ENCODE data around the gene SLN. TPM values are rescaled to one million over a fixed set of nuclear protein-coding genes. Genes with fewer than 3 reads are reported as not detected.

Gene SLN
- total and polyA plus RNA-seq, 9 of the 15 experiments (the other 6 are each of a cell fraction or from before 2014, with no cell fraction given): not detected

GRCh38 chr11:107741044-107741823 is 29.4 kb upstream of the SLN start:
- DNase-seq (ENCODE audit: extremely low read depth in 1 of 4, low spot score in 3 of 4): peak; percentile 19 to 68 (median 35)
- no peak overlapping the region for H3K27ac ChIP-seq (ENCODE audit: extremely low read depth, low read depth, low read length)
- ChIA-PET CTCF (ENCODE audit: low intra/inter-chr PET ratio) (interaction anchor here (1.0 to 2.1 kb wide), 3 partner anchors 58 to 192 kb away, joined by 3 to 11 read pairs (median 3); no protein-coding TSS in a partner anchor), POLR2A (no interaction called here)
- H3K9me3 ChIP-seq (replicated peaks; ENCODE audit: control insufficient read depth, insufficient read depth, low read depth, low read length): no peaks in the 10 kb centered on the region
- peak overlapping the region; percentile 74 for H2AFZ ChIP-seq (ENCODE audit: low read depth, low read length)
- H3K4me3 ChIP-seq: no peak overlapping the region
- 1% methylated on average over 7 of the region's 7 CpGs for WGBS (ENCODE audit: insufficient coverage, low coverage, missing lambda C conversion rate)
- in situ Hi-C loops (cut with MboI) (no loop called here), intact Hi-C loops (cut with micrococcal nuclease) (loop anchor here (1.0 to 2.0 kb wide), 3 partner anchors 30 to 158 kb away; no protein-coding TSS in a partner anchor)
- no peaks in the 10 kb centered on the region for H3K79me2 ChIP-seq (ENCODE audit: control insufficient read depth, insufficient read depth, low read length)
- peak; percentile 77 for FAIRE-seq
- no peaks in the 10 kb centered on the region for H3K9me1 ChIP-seq (ENCODE audit: control insufficient read depth, insufficient read depth, low read length)
- no TSS peak for BruUV-seq (replicated peaks)
- no peaks in the 10 kb centered on the region for H3K4me1 ChIP-seq (replicated peaks in 1 of 2; ENCODE audit: control insufficient read depth in 2 of 2, insufficient read depth in 2 of 2, low read length in 2 of 2)
- no peaks in the 10 kb centered on the region for H3K36me3 ChIP-seq (ENCODE audit: control insufficient read depth, insufficient read depth, low read length)
- H3K27me3 ChIP-seq (ENCODE audit: control insufficient read depth in 2 of 2, insufficient read depth in 2 of 2, low read length in 2 of 2): no peaks in the 10 kb centered on the region; a peak in 1 of 5 replicates
- ATAC-seq: peak; percentile 96
- H3K4me2 ChIP-seq (ENCODE audit: insufficient read depth, low read length): no peak overlapping the region
- H4K20me1 ChIP-seq (replicated peaks; ENCODE audit: control insufficient read depth, insufficient read depth, low read length): no peaks in the 10 kb centered on the region
- H3K9ac ChIP-seq (ENCODE audit: insufficient read depth in 1 of 2, low read depth in 2 of 2, low read length in 2 of 2): 0 out of 4 replicates have a peak overlapping the region, but pooled peaks of 1 of the 2 experiments have one; percentile 32
- no peak for TF ChIP-seq POLR2B (IDR thresholded peaks at IDR 0.05; ENCODE audit: low read depth, partially characterized antibody)
- TF ChIP-seq, protein P1, sequence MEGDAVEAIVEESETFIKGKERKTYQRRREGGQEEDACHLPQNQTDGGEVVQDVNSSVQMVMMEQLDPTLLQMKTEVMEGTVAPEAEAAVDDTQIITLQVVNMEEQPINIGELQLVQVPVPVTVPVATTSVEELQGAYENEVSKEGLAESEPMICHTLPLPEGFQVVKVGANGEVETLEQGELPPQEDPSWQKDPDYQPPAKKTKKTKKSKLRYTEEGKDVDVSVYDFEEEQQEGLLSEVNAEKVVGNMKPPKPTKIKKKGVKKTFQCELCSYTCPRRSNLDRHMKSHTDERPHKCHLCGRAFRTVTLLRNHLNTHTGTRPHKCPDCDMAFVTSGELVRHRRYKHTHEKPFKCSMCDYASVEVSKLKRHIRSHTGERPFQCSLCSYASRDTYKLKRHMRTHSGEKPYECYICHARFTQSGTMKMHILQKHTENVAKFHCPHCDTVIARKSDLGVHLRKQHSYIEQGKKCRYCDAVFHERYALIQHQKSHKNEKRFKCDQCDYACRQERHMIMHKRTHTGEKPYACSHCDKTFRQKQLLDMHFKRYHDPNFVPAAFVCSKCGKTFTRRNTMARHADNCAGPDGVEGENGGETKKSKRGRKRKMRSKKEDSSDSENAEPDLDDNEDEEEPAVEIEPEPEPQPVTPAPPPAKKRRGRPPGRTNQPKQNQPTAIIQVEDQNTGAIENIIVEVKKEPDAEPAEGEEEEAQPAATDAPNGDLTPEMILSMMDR (IDR thresholded peaks at IDR 0.05 in 2 of 3, conservative IDR thresholded peaks at IDR 0.05 in 1 of 3; ENCODE audit: insufficient read depth in 2 of 3, low read depth in 1 of 3, low read length in 3 of 3): peak; percentile 79 to 87 (median 85)
- TF ChIP-seq, protein P2, sequence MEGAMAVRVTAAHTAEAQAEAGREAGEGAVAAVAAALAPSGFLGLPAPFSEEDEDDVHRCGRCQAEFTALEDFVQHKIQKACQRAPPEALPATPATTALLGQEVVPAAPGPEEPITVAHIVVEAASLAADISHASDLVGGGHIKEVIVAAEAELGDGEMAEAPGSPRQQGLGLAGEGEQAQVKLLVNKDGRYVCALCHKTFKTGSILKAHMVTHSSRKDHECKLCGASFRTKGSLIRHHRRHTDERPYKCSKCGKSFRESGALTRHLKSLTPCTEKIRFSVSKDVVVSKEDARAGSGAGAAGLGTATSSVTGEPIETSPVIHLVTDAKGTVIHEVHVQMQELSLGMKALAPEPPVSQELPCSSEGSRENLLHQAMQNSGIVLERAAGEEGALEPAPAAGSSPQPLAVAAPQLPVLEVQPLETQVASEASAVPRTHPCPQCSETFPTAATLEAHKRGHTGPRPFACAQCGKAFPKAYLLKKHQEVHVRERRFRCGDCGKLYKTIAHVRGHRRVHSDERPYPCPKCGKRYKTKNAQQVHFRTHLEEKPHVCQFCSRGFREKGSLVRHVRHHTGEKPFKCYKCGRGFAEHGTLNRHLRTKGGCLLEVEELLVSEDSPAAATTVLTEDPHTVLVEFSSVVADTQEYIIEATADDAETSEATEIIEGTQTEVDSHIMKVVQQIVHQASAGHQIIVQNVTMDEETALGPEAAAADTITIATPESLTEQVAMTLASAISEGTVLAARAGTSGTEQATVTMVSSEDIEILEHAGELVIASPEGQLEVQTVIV (CRISPR knock-in tag; IDR thresholded peaks at IDR 0.05; ENCODE audit: borderline replicate concordance): no peak
- TF ChIP-seq NFXL1 (CRISPR knock-in tag; IDR thresholded peaks at IDR 0.05): no peak
- TF ChIP-seq, protein P3, sequence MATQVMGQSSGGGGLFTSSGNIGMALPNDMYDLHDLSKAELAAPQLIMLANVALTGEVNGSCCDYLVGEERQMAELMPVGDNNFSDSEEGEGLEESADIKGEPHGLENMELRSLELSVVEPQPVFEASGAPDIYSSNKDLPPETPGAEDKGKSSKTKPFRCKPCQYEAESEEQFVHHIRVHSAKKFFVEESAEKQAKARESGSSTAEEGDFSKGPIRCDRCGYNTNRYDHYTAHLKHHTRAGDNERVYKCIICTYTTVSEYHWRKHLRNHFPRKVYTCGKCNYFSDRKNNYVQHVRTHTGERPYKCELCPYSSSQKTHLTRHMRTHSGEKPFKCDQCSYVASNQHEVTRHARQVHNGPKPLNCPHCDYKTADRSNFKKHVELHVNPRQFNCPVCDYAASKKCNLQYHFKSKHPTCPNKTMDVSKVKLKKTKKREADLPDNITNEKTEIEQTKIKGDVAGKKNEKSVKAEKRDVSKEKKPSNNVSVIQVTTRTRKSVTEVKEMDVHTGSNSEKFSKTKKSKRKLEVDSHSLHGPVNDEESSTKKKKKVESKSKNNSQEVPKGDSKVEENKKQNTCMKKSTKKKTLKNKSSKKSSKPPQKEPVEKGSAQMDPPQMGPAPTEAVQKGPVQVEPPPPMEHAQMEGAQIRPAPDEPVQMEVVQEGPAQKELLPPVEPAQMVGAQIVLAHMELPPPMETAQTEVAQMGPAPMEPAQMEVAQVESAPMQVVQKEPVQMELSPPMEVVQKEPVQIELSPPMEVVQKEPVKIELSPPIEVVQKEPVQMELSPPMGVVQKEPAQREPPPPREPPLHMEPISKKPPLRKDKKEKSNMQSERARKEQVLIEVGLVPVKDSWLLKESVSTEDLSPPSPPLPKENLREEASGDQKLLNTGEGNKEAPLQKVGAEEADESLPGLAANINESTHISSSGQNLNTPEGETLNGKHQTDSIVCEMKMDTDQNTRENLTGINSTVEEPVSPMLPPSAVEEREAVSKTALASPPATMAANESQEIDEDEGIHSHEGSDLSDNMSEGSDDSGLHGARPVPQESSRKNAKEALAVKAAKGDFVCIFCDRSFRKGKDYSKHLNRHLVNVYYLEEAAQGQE (IDR thresholded peaks at IDR 0.05; ENCODE audit: borderline replicate concordance): peak; percentile 74; the same call in 1 of the 2 replicates
- TF ChIP-seq, protein P3 (CRISPR knock-in tag; IDR thresholded peaks at IDR 0.05; ENCODE audit: low read depth): no peak
- TF ChIP-seq ZFP36 (IDR thresholded peaks at IDR 0.05; ENCODE audit: low read depth, low read length, partially characterized antibody): no peak
